GM12872 (cell line): ENCODE measurements around the gene WNT8B.

ENCODE experiments used
- CTCF ChIP-seq: IDR thresholded peaks from 3 replicates; pipeline ENCODE4 v1.5.1; 2011; ENCODE audit warnings: low read depth, mild to moderate bottlenecking, low read length, moderate library complexity; ENCODE audit not compliant: insufficient read depth

Gene WNT8B

GRCh38 chr10:100483876-100484666, 21.3 kb downstream of the WNT8B start:
- TF ChIP-seq CTCF, result no peak

- TF ChIP-seq CTCF, result no peak
Observed at GRCh38 chr10:100485366-100485765, 22.6 kb downstream of the WNT8B start.

- TF ChIP-seq CTCF, result no peak
Observed at GRCh38 chr10:100485801-100486495, 23.1 kb downstream of the WNT8B start.

GRCh38 chr10:100487529-100487928, 24.7 kb downstream of the WNT8B start:
- no peak for TF ChIP-seq CTCF

GRCh38 chr10:100489396-100489795, 26.6 kb downstream of the WNT8B start:
- no peak for TF ChIP-seq CTCF

- no peak for TF ChIP-seq CTCF
Observed at GRCh38 chr10:100490531-100490930, 27.7 kb downstream of the WNT8B start.

- no peak for TF ChIP-seq CTCF
Observed at GRCh38 chr10:100496567-100496966, 33.8 kb downstream of the WNT8B start.
